GM18498 (cell line): ENCODE measurements around the gene RRAGB.
"Not testable (repeated sequence)": the region's sequence is repeated elsewhere in the genome, so short reads cannot be mapped to it uniquely, and the experiment has no call there.

Experiments used
- ATAC-seq: cut with Tn5 transposase; IDR thresholded peaks from one replicate; pipeline ENCODE4 v1.9.1; 2021; ENCODE audit warnings: mild to moderate bottlenecking, moderate library complexity; ENCODE audit not compliant: unreplicated experiment

RRAGB gene, protein sequence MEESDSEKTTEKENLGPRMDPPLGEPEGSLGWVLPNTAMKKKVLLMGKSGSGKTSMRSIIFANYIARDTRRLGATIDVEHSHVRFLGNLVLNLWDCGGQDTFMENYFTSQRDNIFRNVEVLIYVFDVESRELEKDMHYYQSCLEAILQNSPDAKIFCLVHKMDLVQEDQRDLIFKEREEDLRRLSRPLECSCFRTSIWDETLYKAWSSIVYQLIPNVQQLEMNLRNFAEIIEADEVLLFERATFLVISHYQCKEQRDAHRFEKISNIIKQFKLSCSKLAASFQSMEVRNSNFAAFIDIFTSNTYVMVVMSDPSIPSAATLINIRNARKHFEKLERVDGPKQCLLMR

DNA sequence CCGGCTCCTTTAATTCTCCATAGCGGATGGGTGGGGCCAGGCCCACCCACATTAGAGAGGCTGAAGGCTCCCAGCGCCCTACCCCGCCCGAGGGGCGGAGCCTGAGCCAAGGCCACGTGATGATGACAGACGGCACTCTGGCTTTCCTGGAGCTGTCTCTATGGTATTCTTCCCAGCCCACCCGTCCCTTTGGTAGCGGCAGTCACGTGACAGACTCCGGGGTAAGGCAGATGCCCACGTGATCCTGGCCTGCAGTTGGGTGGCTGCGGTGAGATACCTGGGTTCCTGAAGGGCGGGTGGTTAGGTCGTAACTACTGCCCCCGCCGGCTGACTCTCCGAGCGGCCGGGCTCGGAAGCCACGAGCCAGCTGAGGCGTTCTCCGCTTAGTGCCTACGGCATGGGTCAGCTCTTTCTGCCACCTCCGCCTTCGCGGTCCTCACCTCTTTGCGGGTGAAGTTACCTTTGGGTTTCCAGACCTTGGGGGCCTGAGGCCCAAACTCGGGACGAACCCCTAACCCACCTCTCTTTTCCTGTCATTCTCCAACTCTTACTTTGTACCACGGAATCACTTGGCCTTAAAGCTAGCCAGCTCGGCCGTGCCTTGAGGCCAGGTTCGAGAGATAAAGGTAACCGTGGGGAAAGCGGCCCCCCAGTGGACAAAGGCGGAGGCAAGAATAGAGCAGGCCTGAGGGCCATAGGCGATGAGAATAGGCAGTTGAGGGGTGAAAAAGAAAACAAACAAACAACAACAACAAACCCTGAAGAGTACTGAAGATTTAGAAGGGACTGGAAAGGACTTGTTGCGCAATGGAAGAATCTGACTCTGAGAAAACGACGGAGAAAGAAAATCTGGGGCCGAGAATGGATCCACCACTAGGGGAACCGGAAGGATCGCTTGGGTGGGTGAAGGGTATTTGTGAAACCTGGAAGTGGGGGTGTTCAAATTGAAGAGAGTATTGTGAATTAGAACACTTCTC is at the start of gene RRAGB:
Gene RRAGB, plus strand, starts transcription at position 229 of the 977 bp plus-strand sequence. Its CDS starts 579 bp downstream, at position 808.
- ATAC-seq = peak; percentile 97

- ATAC-seq = no peak
These were observed 49.5 kb upstream of the RRAGB start for GRCh38 chrX:55668084-55668483.

GRCh38 chrX:55688579-55688978 is 29.0 kb upstream of the RRAGB start:
- ATAC-seq = not testable (repeated sequence)

- ATAC-seq = no peak
These were observed 22.1 kb upstream of the RRAGB start for GRCh38 chrX:55695227-55696018.

DNA sequence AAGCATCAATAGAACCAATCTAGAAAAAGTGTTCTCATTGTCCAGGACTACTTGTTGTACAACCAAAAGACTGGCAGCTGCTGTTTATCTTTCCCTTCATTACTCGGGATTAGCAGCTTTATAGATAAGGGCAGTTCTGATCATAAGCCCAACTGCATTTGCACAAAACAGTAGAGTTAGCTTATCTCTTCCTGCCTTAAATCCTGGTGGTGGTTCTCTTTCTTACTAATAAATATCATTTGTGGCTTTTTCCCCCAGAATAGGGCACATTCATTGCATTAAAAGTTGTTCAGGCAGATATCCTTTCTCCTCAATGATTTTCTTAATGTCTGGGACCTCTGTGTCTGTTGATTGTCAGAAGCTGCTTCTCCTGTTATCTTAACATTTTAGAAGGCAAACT is 20.2 kb upstream of the RRAGB start:
- no peak for ATAC-seq

- ATAC-seq = no peak
These were observed 14.9 kb upstream of the RRAGB start for GRCh38 chrX:55702671-55703070.

DNA sequence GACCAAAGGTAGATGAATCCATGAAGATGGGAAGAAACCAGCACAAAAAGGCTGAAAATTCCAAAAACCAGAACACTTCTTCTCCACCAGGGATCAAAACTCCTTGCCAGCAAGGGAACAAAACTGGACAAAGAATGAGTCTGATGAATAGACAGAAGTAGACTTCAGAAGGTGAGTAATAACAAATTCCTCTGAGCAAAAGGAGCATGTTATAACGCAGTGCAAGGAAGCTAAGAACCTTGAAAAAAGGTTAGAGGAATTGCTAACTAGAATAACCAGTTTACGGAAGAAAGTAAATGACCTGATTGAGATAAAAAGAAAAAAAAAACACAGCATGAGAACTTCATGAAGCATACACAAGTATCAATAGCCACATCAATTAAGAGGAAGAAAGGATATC is 14.1 kb upstream of the RRAGB start:
- not testable (repeated sequence) for ATAC-seq

DNA sequence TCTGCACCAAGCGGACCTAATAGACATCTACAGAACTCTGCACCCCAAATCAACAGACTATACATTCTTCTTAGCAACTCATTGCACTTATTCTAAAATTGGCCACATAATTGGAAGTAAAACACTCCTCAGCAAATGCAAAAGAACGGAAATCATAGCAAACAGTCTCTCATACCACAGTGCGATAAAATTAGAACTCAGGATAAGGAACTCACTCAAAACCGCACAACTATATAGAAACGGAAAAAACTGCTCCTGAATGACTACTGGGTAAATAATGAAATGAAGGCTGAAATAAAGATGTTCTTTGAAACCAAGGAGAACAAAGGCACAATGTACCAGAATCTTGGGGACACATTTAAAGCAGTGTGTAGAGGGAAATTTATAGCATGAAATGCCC is 12.5 kb upstream of the RRAGB start:
- not testable (repeated sequence) for ATAC-seq

DNA sequence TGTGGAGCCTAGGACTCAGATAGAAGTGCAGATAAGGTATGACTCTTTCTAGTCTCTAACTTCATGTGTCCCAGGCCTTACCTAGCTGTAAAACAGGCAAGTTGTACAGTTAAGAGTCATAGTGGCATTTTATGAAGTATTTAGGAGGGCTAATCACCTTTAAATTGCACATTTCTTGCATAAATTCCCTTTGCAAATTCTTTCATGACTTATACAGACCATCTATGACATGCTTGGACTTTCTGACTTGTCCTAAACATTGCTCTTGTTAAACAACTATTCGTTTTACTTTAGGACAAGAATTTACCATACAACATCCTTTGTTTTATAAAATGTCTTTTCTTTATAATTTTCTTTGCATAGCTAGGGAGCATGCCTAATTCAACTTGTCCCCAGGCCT is 7.8 kb upstream of the RRAGB start:
- ATAC-seq = no peak

- ATAC-seq = no peak
These were observed 6.8 kb upstream of the RRAGB start for GRCh38 chrX:55710701-55711100.

DNA sequence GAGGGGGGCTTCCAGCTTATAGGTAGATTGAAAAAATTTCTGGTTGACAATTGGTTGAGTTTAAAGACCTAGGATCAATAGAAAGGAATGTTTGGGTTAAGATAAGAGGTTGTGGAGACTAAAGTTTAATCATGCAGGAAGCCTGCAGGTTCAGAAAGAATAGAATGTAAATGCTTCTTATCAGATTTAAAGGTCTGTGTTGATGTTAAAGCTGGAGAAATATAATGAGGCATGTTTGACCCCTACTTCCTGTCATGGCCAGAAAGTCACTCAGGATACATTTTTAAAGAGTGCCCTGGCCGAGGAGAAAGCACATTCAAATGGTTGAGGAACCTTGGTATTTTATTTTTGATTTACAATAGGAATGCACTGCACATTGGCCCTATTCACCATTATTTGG is 3.9 kb upstream of the RRAGB start:
- no peak for ATAC-seq

DNA sequence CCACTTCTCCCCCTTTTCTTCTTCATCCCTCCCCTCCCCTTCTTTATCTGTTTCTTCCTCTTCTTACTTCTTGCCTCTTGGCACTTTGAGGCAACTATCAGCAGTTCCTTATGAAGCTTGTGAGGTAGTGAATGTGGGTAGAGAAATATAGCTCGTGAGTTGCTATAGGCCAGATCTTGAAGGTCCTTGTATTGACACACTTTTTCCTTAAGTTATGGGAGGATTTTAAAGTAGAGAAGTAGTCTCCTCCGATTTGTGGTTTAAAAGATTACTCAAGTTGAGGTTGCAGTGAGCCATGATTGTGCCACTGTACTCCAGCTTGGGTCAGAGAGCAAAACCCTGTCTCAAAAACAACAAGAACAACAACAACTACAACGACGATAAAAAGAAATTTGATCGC is 3.4 kb upstream of the RRAGB start:
- ATAC-seq = no peak

GRCh38 chrX:55715847-55716246 is 1.7 kb upstream of the RRAGB start:
- no peak for ATAC-seq

- ATAC-seq = no peak
These were observed 612 bp upstream of the RRAGB start for GRCh38 chrX:55716937-55717336.

- ATAC-seq = no peak
These were observed 14.3 kb downstream of the RRAGB start for GRCh38 chrX:55731826-55732225.

DNA sequence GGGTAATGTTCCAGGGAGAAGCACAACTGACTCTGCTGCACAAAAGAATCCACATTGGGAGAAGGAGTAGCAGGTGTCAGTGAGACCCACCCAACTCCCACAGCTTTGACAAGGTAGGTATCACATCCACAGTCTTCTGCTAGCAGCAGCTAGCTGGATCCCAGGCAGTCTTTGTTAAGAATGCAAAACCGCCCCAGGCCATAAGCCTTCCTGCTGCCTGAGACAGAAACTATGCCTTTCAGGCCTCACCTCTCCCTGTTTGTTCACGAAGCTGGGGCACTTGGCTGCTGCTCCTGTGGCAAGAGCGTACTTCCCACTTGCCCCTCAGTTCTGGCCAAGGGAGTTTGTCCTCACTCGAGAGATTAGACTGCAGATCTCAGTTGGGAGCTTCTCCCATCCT is 21.4 kb downstream of the RRAGB start:
- ATAC-seq = no peak

- ATAC-seq = no peak
These were observed 25.1 kb downstream of the RRAGB start for GRCh38 chrX:55742649-55743048.

DNA sequence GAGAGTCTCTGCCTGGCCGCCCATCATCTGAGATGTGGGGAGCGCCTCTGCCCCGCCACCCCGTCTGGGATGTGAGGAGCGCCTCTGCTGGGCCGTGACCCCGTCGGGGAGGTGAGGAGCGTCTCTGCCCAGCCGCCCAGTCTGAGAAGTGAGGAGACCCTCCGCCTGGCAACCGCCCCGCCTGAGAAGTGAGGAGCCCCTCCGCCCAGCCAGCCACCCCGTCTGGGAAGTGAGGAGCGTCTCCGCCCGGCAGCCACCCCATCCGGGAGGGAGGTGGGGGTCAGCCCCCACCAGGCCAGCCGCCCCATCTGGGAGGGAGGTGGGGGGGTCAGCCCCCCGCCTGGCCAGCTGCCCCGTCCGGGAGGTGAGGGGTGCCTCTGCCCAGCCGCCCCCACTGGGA is 30.9 kb downstream of the RRAGB start:
- not testable (repeated sequence) for ATAC-seq

GRCh38 chrX:55750256-55750655 is 32.7 kb downstream of the RRAGB start:
- ATAC-seq = no peak

- ATAC-seq = peak; percentile 97
These were observed 37.3 kb downstream of the RRAGB start for GRCh38 chrX:55754861-55755294.

DNA sequence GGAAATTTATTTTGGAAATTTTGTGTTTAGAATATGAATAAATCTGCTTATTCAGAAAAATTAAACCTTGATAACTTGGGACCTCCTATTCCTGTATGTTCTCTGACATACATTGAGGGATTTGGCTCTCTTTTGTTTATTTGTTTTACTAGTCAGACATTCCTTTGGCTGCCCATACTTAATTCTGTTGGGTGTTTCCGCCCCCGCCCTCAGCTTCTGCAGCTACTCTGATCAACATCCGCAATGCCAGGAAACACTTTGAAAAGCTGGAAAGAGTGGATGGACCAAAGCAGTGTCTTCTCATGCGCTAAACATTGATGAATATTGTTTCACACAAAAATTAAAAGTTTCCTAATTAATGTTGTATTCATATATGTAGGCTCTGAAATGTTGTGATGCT is 40.5 kb downstream of the RRAGB start:
- ATAC-seq = no peak
